ENCODE measurements around the gene MIXL1.

GRCh38 chr1:226236826-226237225 lies 13.4 kb downstream of the MIXL1 start:
- no peak for TF ChIP-seq BHLHE40 (IDR thresholded peaks at IDR 0.05; ENCODE audit: borderline replicate concordance)
- no peak for TF ChIP-seq SUZ12 (IDR thresholded peaks at IDR 0.05)
- TF ChIP-seq FOXK2 (IDR thresholded peaks at IDR 0.05), result no peak
